K562 (cell line): ENCODE measurements around the gene ATP9B. TPM values are rescaled to one million over a fixed set of nuclear protein-coding genes. Genes with fewer than 3 reads are reported as not detected.

Source experiments
- ATAC-seq: fragments of 200-7000 bp; cut with Tn5 transposase; 3 replicates; pipeline ENCODE4 v1.9.1; 2020; ENCODE audit warnings: moderate library complexity
- BruUV-seq: library from RNA; stranded (reverse); fragments of 400-500 nt; replicated peaks from 2 replicates; lab custom pipeline; 2021; lab: Mats Ljungman, UMichigan
- CTCF ChIA-PET: fragments of 300-600 bp; formaldehyde crosslinking; extraction: SDS; loops from one replicate; lab custom pipeline; 2021; ENCODE audit warnings: low intra/inter-chr PET ratio; lab: Yijun Ruan, JAX
- POLR2A ChIA-PET: fragments of 300-600, 350-650 bp; sonication (Branson Sonifier 250); formaldehyde crosslinking; extraction: SDS; loops from one replicate; lab custom pipeline; 2021; ENCODE audit warnings: antibody characterized with exemption, inconsistent platforms; lab: Yijun Ruan, JAX
- DNase-seq, 4 experiments: peaks; one replicate each; pipeline versions ENCODE4 v3.0.0 to v3.0.0-alpha.2; 2011 to 2018; ENCODE audit warnings: low spot score in 3 of 4, mixed read lengths in 3 of 4; ENCODE audit errors: extremely low read depth in 1 of 4
- FAIRE-seq: peaks from 2 replicates; lab custom pipeline; 2011; peaks lifted over from hg19 to GRCh38; lab: Jason Lieb, UNC
- H2AFZ ChIP-seq: 2 replicates; pipeline ENCODE4 v1.6.0; 2011; ENCODE audit warnings: low read depth, low read length, control low read depth, inconsistent platforms
- H3K27ac ChIP-seq: fragments of 200-600 bp; 3 replicates; pipeline ENCODE4 v1.8.0; 2011; ENCODE audit warnings: low read depth, mild to moderate bottlenecking, control low read depth, inconsistent platforms, low read length, moderate library complexity, mixed read lengths; ENCODE audit errors: extremely low read depth
- H3K27me3 ChIP-seq, 2 experiments: fragments of 300-600 bp in 1 of 2; 2 replicates in 1 of 2; 3 replicates in 1 of 2; pipeline versions ENCODE4 v1.6.0 to v1.8.0; 2011; ENCODE audit warnings: inconsistent platforms in 2 of 2, low read length in 2 of 2, mild to moderate bottlenecking in 1 of 2, mixed read lengths in 1 of 2, moderate library complexity in 1 of 2; ENCODE audit not compliant: control insufficient read depth in 2 of 2, insufficient read depth in 2 of 2
- H3K36me3 ChIP-seq: fragments of 300-600 bp; 3 replicates; pipeline ENCODE4 v1.8.0; 2011; ENCODE audit warnings: mild to moderate bottlenecking, low read length, inconsistent platforms; ENCODE audit not compliant: control insufficient read depth, insufficient read depth
- H3K4me1 ChIP-seq, 2 experiments: fragments of 200-600 bp in 1 of 2; replicated peaks in 1 of 2; 2 replicates in 1 of 2; 3 replicates in 1 of 2; pipeline versions ENCODE4 v1.5.1 to v1.8.0; 2011; ENCODE audit warnings: inconsistent platforms in 2 of 2, low read length in 2 of 2, mild to moderate bottlenecking in 1 of 2, mixed read lengths in 1 of 2, moderate library complexity in 1 of 2; ENCODE audit not compliant: control insufficient read depth in 2 of 2, insufficient read depth in 2 of 2
- H3K4me2 ChIP-seq: 2 replicates; pipeline ENCODE4 v1.6.1; 2011; ENCODE audit warnings: low read length, control low read depth, inconsistent platforms, mixed read lengths; ENCODE audit not compliant: insufficient read depth
- H3K4me3 ChIP-seq: fragments of 200-600 bp; sonication (generic), shearing (Covaris generic); 2 replicates; pipeline ENCODE4 v1.5.1; 2016; ENCODE audit warnings: control low read depth, inconsistent platforms
- H3K79me2 ChIP-seq: fragments of 200-600 bp; 3 replicates; pipeline ENCODE4 v1.8.0; 2011; ENCODE audit warnings: low read length, inconsistent platforms; ENCODE audit not compliant: control insufficient read depth, insufficient read depth
- H3K9ac ChIP-seq, 2 experiments: 2 replicates each; pipeline versions ENCODE4 v1.6.0 to v1.6.1; 2011; ENCODE audit warnings: low read depth in 2 of 2, low read length in 2 of 2, control low read depth in 1 of 2, inconsistent platforms in 1 of 2, mild to moderate bottlenecking in 1 of 2, mixed read lengths in 1 of 2; ENCODE audit not compliant: insufficient read depth in 1 of 2
- H3K9me1 ChIP-seq: one replicate; pipeline ENCODE4 v1.6.0; 2011; ENCODE audit warnings: inconsistent platforms, mild to moderate bottlenecking, low read length, moderate library complexity; ENCODE audit not compliant: control insufficient read depth, insufficient read depth
- H3K9me3 ChIP-seq: replicated peaks from 2 replicates; pipeline ENCODE4 v1.5.1; 2011; ENCODE audit warnings: low read depth, low read length, inconsistent platforms; ENCODE audit not compliant: control insufficient read depth, insufficient read depth
- H4K20me1 ChIP-seq: replicated peaks from 2 replicates; pipeline ENCODE4 v1.6.1; 2011; ENCODE audit warnings: low read length, inconsistent platforms, mixed read lengths; ENCODE audit not compliant: control insufficient read depth, insufficient read depth
- CBX1 ChIP-seq: sonication (generic); IDR thresholded peaks from 2 replicates; pipeline ENCODE4 v1.6.1; 2016; ENCODE audit warnings: antibody characterized with exemption, low read depth, mild to moderate bottlenecking
- DPF2 ChIP-seq: fragments of 450-650 bp; IDR thresholded peaks from 2 replicates; pipeline ENCODE4 v1.6.1; 2016
- ELF1 ChIP-seq: fragments of 200-800 bp; sonication (Bioruptor generic); IDR thresholded peaks from 2 replicates; pipeline ENCODE4 v1.6.1; 2016; ENCODE audit warnings: missing genetic modification characterization, missing compliant biosample characterization
- HDAC3 ChIP-seq: fragments of 450-650 bp; IDR thresholded peaks from 2 replicates; pipeline ENCODE4 v1.6.1; 2018; ENCODE audit warnings: borderline replicate concordance, mild to moderate bottlenecking, moderate library complexity; ENCODE audit not compliant: partially characterized antibody
- NFIC ChIP-seq: fragments of 450-650 bp; IDR thresholded peaks from 2 replicates; pipeline ENCODE4 v1.6.1; 2017; ENCODE audit warnings: mild to moderate bottlenecking, inconsistent platforms
- NONO ChIP-seq, 2 experiments: fragments of 200-400 bp in 1 of 2; fragments of 450-650 bp in 1 of 2; formaldehyde crosslinking in 1 of 2; IDR thresholded peaks; 2 replicates each; pipeline ENCODE4 v1.6.1; 2017; ENCODE audit warnings: low read depth in 2 of 2, mild to moderate bottlenecking in 2 of 2, moderate library complexity in 2 of 2, low read length in 1 of 2
- PYGO2 ChIP-seq: fragments of 450-650 bp; IDR thresholded peaks from 2 replicates; pipeline ENCODE4 v1.6.1; 2016; ENCODE audit warnings: mild to moderate bottlenecking, missing genetic modification characterization, moderate library complexity, missing compliant biosample characterization
- RFX7 ChIP-seq: fragments of 250-450 bp; sonication (Bioruptor Pico); IDR thresholded peaks from 2 replicates; pipeline ENCODE4 v1.5.1; 2021; ENCODE audit warnings: mild to moderate bottlenecking
- TAF9B ChIP-seq: fragments of 450-650 bp; IDR thresholded peaks from 2 replicates; pipeline ENCODE4 v1.6.1; 2018; ENCODE audit warnings: mild to moderate bottlenecking; ENCODE audit not compliant: partially characterized antibody
- ZNF282 ChIP-seq: sonication (generic); formaldehyde crosslinking; IDR thresholded peaks from 2 replicates; pipeline ENCODE4 v1.8.1; 2023; ENCODE audit warnings: missing genetic modification reagents
- WGBS: fragments of 100-300 bp; shearing (Covaris generic); methylation state at CpG from one replicate; pipeline ENCODE4 v1.1.6; 2016; ENCODE audit warnings: low coverage, mixed read lengths; ENCODE audit not compliant: insufficient coverage; ENCODE audit errors: missing lambda C conversion rate; 5-methylcytosine and 5-hydroxymethylcytosine counted together
- in situ Hi-C: fragments of 300-500 bp; cut with MboI; formaldehyde crosslinking; loops from 4 replicates; pipeline ENCODE4 v1.15.0; 2018; ENCODE audit warnings: inconsistent platforms, mixed read lengths
- intact Hi-C: fragments of 100-400 bp; cut with micrococcal nuclease; formaldehyde crosslinking; loops from 2 replicates; pipeline ENCODE4 v1.14.2; 2022
- polyA plus RNA-seq, 8 experiments: library from polyadenylated mRNA; depleted of rRNA in 4 of 8; stranded (reverse) in 5 of 8; unstranded in 3 of 8; fragments of >200 nt; fragmentation: Nextera tagmentation in 2 of 8; fragmentation: Illumina TruSeq in 1 of 8; extraction: Ambion mirVana in 2 of 8; extraction: Trizol in 1 of 8; gene quantifications; 2 replicates each; pipeline versions ENCODE4 v1.2.1 to v1.2.3, GENCODE V29; 2011 to 2014; ENCODE audit warnings: inconsistent platforms in 1 of 8, missing spikeins in 1 of 8
- total RNA-seq, 7 experiments: library from RNA; depleted of rRNA in 6 of 7; stranded (reverse); fragments of >200 nt in 6 of 7; fragmentation: Illumina TruSeq in 2 of 7; extraction: Trizol in 2 of 7; gene quantifications; 2 replicates each; pipeline versions ENCODE4 v1.2.1 to v1.2.3, GENCODE V29; 2011 to 2021; ENCODE audit warnings: low replicate concordance in 1 of 7
- TF ChIP-seq, protein P1 (sequence below): sonication (generic); formaldehyde crosslinking; IDR thresholded peaks from 2 replicates; pipeline ENCODE4 v1.8.0; 2022; ENCODE audit warnings: missing genetic modification reagents, mild to moderate bottlenecking, borderline replicate concordance
- TF ChIP-seq, protein P2 (sequence below), 3 experiments: fragments of 200-800 bp in 1 of 3; fragments of 250-450 bp in 1 of 3; fragments of 450-650 bp in 1 of 3; sonication (Bioruptor Pico) in 1 of 3; sonication (Bioruptor generic) in 1 of 3; formaldehyde crosslinking in 1 of 3; IDR thresholded peaks; 2 replicates each; pipeline versions ENCODE4 v1.6.1 to v1.8.0; 2016 to 2022; ENCODE audit warnings: mild to moderate bottlenecking in 2 of 3, missing genetic modification characterization in 2 of 3, missing compliant biosample characterization in 1 of 3, moderate library complexity in 1 of 3

Gene ATP9B
- total and polyA plus RNA-seq, 9 of the 15 experiments (the other 6 are each of a cell fraction or from before 2014, with no cell fraction given) = 0.66 to 13.2 (median 7.9) TPM

DNA sequence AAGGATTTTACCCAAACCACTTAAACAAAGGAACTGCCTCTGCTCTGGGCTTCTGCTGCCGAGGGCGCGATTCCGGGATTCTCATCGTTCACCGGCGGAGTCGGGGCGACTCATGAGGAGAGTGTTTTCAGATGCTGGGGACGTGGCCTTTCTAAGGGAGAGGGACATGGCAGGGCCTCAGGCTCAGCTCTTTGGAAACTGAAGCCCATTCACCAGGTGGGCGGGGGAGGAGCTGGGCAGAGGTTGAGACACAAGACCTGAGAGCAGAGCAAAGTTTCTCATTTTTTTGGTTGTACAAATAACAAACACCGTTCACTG lies 356.3 kb downstream of the ATP9B start (continued):
- TF ChIP-seq, protein P1, sequence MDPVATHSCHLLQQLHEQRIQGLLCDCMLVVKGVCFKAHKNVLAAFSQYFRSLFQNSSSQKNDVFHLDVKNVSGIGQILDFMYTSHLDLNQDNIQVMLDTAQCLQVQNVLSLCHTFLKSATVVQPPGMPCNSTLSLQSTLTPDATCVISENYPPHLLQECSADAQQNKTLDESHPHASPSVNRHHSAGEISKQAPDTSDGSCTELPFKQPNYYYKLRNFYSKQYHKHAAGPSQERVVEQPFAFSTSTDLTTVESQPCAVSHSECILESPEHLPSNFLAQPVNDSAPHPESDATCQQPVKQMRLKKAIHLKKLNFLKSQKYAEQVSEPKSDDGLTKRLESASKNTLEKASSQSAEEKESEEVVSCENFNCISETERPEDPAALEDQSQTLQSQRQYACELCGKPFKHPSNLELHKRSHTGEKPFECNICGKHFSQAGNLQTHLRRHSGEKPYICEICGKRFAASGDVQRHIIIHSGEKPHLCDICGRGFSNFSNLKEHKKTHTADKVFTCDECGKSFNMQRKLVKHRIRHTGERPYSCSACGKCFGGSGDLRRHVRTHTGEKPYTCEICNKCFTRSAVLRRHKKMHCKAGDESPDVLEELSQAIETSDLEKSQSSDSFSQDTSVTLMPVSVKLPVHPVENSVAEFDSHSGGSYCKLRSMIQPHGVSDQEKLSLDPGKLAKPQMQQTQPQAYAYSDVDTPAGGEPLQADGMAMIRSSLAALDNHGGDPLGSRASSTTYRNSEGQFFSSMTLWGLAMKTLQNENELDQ (CRISPR knock-in tag) = no peak
- TF ChIP-seq NONO (IDR thresholded peaks at IDR 0.05; ENCODE audit: low read depth in 2 of 2, low read length in 1 of 2) = no peak

DNA sequence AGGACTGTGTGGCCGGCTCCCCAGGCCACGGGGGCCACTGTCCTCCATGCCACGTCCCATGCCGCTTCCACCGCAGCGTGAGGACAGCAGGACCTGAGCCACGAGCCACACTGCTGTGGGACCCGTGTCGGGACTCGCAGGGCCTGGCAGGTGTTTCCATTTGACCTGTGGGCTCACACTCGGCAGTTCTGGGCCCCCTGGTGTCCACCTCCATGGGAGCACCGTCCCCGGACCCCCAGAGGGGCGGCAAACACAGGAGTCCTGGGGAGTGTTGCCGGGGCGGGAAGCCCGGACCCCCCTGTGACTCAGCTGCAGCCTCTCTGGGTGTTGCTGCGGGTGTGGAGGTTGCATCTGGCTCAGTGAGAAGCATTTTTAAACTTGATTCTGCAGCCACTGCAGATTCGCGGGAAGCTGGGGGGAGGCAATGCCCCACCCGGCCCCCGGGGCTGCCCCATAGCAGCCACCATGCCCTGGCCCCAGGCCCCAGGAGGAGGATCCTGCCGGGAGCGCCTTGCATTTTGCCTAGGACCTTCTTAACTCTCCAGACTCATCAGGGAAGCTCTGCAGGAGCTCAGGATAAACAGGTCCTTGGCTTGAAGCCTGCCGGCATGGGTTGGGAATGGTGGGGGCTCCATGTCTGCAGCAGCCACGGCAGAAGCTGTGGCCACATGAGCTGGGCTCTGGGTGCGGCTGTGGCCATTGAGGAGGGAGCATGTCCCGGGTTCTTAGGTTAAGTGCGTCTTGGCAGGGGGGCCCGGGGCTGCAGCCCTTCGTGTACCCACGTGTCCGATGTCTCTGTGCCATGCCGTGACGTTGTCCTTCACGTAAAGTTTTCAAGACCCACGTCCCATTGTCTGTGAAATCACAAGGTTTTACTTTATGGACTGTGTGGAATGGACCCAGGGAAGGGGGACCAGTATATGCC lies 357.4 kb downstream of the ATP9B start:
- ATAC-seq (no peak), DNase-seq (no peak), FAIRE-seq (no peak)
- Histone ChIP-seq H4K20me1 (no peaks in the 10 kb centered on the region), H3K4me2 (no peak overlapping the region), H3K27ac (no peak overlapping the region), H3K27me3 (no peaks in the 10 kb centered on the region), H3K9me1 (no peaks in the 10 kb centered on the region), H3K79me2 (peaks cover 6% of the 10 kb centered on the region; the same call in 2 of the 3 replicates), H3K36me3 (no peaks in the 10 kb centered on the region), H2AFZ (no peak overlapping the region), H3K9ac (no peak overlapping the region), H3K9me3 (no peaks in the 10 kb centered on the region), H3K4me1 (peaks cover 7 to 38% of the 10 kb centered on the region in 2 experiments; a peak in 4 of 5 replicates), H3K4me3 (no peak overlapping the region)
- CTCF ChIA-PET = no interaction called here
- WGBS = 88% methylated on average over 15 of the region's 37 CpGs
- no TSS peak for BruUV-seq
- in situ Hi-C loops = no loop called here
- intact Hi-C loops = no loop called here
- POLR2A ChIA-PET = interaction anchor here (0.6 to 0.7 kb wide), 2 partner anchors 236 to 771 kb away, joined by 3 read pairs; no protein-coding TSS in a partner anchor
- TF ChIP-seq HDAC3 (no peak), CBX1 (no peak), NFIC (no peak), RFX7 (CRISPR knock-in tag) (no peak), DPF2 (no peak), PYGO2 (tag) (no peak), ZNF282 (no peak), ELF1 (tag) (no peak), TAF9B (no peak)
- TF ChIP-seq, protein P2, sequence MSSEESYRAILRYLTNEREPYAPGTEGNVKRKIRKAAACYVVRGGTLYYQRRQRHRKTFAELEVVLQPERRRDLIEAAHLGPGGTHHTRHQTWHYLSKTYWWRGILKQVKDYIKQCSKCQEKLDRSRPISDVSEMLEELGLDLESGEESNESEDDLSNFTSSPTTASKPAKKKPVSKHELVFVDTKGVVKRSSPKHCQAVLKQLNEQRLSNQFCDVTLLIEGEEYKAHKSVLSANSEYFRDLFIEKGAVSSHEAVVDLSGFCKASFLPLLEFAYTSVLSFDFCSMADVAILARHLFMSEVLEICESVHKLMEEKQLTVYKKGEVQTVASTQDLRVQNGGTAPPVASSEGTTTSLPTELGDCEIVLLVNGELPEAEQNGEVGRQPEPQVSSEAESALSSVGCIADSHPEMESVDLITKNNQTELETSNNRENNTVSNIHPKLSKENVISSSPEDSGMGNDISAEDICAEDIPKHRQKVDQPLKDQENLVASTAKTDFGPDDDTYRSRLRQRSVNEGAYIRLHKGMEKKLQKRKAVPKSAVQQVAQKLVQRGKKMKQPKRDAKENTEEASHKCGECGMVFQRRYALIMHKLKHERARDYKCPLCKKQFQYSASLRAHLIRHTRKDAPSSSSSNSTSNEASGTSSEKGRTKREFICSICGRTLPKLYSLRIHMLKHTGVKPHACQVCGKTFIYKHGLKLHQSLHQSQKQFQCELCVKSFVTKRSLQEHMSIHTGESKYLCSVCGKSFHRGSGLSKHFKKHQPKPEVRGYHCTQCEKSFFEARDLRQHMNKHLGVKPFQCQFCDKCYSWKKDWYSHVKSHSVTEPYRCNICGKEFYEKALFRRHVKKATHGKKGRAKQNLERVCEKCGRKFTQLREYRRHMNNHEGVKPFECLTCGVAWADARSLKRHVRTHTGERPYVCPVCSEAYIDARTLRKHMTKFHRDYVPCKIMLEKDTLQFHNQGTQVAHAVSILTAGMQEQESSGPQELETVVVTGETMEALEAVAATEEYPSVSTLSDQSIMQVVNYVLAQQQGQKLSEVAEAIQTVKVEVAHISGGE (CRISPR knock-in tag; IDR thresholded peaks at IDR 0.05) = no peak
